Measurements from ENCODE around the gene IGSF6.

IGSF6 gene

DNA sequence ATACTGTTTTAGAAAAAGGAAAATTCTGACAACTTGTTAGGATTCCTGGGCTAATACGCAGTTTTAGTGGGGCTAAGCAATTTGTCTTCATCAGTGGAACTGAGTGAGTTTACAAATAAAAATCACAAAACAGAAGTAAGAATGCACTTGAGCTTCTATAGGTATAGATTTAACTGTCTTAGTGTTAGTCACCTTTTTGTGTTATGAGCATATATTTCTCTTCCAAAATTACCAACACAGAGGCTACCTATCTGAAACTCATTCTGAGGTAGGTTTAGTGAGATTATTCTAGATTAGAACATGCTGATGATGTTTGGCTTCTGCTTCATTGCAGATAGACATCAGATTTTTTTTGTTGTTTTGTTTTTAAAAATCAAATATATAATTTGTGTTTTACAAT is 29.9 kb downstream of the IGSF6 start:
- TF ChIP-seq, protein P1, sequence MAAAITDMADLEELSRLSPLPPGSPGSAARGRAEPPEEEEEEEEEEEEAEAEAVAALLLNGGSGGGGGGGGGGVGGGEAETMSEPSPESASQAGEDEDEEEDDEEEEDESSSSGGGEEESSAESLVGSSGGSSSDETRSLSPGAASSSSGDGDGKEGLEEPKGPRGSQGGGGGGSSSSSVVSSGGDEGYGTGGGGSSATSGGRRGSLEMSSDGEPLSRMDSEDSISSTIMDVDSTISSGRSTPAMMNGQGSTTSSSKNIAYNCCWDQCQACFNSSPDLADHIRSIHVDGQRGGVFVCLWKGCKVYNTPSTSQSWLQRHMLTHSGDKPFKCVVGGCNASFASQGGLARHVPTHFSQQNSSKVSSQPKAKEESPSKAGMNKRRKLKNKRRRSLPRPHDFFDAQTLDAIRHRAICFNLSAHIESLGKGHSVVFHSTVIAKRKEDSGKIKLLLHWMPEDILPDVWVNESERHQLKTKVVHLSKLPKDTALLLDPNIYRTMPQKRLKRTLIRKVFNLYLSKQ (tag by site-specific recombination; IDR thresholded peaks at IDR 0.05; ENCODE audit: borderline replicate concordance): no peak
- TF ChIP-seq, protein P2, sequence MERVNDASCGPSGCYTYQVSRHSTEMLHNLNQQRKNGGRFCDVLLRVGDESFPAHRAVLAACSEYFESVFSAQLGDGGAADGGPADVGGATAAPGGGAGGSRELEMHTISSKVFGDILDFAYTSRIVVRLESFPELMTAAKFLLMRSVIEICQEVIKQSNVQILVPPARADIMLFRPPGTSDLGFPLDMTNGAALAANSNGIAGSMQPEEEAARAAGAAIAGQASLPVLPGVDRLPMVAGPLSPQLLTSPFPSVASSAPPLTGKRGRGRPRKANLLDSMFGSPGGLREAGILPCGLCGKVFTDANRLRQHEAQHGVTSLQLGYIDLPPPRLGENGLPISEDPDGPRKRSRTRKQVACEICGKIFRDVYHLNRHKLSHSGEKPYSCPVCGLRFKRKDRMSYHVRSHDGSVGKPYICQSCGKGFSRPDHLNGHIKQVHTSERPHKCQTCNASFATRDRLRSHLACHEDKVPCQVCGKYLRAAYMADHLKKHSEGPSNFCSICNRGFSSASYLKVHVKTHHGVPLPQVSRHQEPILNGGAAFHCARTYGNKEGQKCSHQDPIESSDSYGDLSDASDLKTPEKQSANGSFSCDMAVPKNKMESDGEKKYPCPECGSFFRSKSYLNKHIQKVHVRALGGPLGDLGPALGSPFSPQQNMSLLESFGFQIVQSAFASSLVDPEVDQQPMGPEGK (tag by site-specific recombination; IDR thresholded peaks at IDR 0.05): no peak
- TF ChIP-seq GLIS2 (tag by site-specific recombination; IDR thresholded peaks at IDR 0.05): no peak
- TF ChIP-seq, protein P3, sequence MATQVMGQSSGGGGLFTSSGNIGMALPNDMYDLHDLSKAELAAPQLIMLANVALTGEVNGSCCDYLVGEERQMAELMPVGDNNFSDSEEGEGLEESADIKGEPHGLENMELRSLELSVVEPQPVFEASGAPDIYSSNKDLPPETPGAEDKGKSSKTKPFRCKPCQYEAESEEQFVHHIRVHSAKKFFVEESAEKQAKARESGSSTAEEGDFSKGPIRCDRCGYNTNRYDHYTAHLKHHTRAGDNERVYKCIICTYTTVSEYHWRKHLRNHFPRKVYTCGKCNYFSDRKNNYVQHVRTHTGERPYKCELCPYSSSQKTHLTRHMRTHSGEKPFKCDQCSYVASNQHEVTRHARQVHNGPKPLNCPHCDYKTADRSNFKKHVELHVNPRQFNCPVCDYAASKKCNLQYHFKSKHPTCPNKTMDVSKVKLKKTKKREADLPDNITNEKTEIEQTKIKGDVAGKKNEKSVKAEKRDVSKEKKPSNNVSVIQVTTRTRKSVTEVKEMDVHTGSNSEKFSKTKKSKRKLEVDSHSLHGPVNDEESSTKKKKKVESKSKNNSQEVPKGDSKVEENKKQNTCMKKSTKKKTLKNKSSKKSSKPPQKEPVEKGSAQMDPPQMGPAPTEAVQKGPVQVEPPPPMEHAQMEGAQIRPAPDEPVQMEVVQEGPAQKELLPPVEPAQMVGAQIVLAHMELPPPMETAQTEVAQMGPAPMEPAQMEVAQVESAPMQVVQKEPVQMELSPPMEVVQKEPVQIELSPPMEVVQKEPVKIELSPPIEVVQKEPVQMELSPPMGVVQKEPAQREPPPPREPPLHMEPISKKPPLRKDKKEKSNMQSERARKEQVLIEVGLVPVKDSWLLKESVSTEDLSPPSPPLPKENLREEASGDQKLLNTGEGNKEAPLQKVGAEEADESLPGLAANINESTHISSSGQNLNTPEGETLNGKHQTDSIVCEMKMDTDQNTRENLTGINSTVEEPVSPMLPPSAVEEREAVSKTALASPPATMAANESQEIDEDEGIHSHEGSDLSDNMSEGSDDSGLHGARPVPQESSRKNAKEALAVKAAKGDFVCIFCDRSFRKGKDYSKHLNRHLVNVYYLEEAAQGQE (tag by site-specific recombination; IDR thresholded peaks at IDR 0.05): no peak
- no peak for TF ChIP-seq ZNF223 (tag by site-specific recombination; IDR thresholded peaks at IDR 0.05)
- TF ChIP-seq, protein P4, sequence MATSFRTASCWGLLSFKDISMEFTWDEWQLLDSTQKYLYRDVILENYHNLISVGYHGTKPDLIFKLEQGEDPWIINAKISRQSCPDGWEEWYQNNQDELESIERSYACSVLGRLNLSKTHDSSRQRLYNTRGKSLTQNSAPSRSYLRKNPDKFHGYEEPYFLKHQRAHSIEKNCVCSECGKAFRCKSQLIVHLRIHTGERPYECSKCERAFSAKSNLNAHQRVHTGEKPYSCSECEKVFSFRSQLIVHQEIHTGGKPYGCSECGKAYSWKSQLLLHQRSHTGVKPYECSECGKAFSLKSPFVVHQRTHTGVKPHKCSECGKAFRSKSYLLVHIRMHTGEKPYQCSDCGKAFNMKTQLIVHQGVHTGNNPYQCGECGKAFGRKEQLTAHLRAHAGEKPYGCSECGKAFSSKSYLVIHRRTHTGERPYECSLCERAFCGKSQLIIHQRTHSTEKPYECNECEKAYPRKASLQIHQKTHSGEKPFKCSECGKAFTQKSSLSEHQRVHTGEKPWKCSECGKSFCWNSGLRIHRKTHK (tag by site-specific recombination; IDR thresholded peaks at IDR 0.05): no peak
- no peak for TF ChIP-seq ZNF423 (tag by site-specific recombination; IDR thresholded peaks at IDR 0.05)
- no peak for TF ChIP-seq ZNF514 (tag by site-specific recombination; IDR thresholded peaks at IDR 0.05)
- TF ChIP-seq GLI2 (tag by site-specific recombination; IDR thresholded peaks at IDR 0.05; ENCODE audit: borderline replicate concordance, low read depth): no peak
- no peak for TF ChIP-seq ZNF670 (tag by site-specific recombination; IDR thresholded peaks at IDR 0.05; ENCODE audit: low read depth)
- TF ChIP-seq HOXC10 (CRISPR knock-in tag; IDR thresholded peaks at IDR 0.05): no peak
- no peak for TF ChIP-seq ZNF184 (tag by site-specific recombination; IDR thresholded peaks at IDR 0.05)
- TF ChIP-seq ZNF600 (tag by site-specific recombination; IDR thresholded peaks at IDR 0.05): no peak
- TF ChIP-seq, protein P5, sequence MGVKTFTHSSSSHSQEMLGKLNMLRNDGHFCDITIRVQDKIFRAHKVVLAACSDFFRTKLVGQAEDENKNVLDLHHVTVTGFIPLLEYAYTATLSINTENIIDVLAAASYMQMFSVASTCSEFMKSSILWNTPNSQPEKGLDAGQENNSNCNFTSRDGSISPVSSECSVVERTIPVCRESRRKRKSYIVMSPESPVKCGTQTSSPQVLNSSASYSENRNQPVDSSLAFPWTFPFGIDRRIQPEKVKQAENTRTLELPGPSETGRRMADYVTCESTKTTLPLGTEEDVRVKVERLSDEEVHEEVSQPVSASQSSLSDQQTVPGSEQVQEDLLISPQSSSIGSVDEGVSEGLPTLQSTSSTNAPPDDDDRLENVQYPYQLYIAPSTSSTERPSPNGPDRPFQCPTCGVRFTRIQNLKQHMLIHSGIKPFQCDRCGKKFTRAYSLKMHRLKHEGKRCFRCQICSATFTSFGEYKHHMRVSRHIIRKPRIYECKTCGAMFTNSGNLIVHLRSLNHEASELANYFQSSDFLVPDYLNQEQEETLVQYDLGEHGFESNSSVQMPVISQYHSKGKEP (tag by site-specific recombination; IDR thresholded peaks at IDR 0.05): no peak
- TF ChIP-seq ZNF571 (tag by site-specific recombination; IDR thresholded peaks at IDR 0.05): no peak
- no peak for TF ChIP-seq KLF10 (tag by site-specific recombination; IDR thresholded peaks at IDR 0.05)
- H3K36me3 ChIP-seq (ENCODE audit: control insufficient read depth in 2 of 2, insufficient read depth in 1 of 2, low read length in 2 of 2): peaks cover 9 to 15% of the 10 kb centered on the region in 2 experiments; a peak in 2 of 3 replicates
- H3K4me1 ChIP-seq (ENCODE audit: control insufficient read depth, insufficient read depth, low read length): no peaks in the 10 kb centered on the region
- H3K4me3 ChIP-seq (ENCODE audit: low read depth, low read length): no peak overlapping the region
- H3K9me3 ChIP-seq (ENCODE audit: control insufficient read depth, insufficient read depth, low read depth, low read length): no peaks in the 10 kb centered on the region
- POLR2A ChIA-PET: interaction anchor here (0.6 kb wide), 3 partner anchors 15 to 18 kb away, joined by 3 to 5 read pairs (median 4); no protein-coding TSS in a partner anchor
- no peak overlapping the region for H3K27ac ChIP-seq (ENCODE audit: extremely low read depth, low read depth, low read length)
- CTCF ChIA-PET: interaction anchor here (1.9 kb wide), 1 partner anchor 20 kb away, joined by 4 read pairs; no protein-coding TSS in a partner anchor

All from HEK293 (cell line).